Large intestine (tissue), 12 donors: ENCODE results near the gene FGD6. TPM values are rescaled to one million over a fixed set of nuclear protein-coding genes. Genes with fewer than 3 reads are reported as not detected.
A peak's percentile ranks its signal among the peaks of the same experiment; 100 is the strongest.

Experiments
- DNase-seq, 2 donors: peaks; one replicate each; pipeline versions ENCODE4 v3.0.0 to v3.0.0-alpha.2; 2013
- H3K27ac ChIP-seq: one replicate; pipeline ENCODE4 v1.5.1; 2013; ENCODE audit warnings: low read length
- H3K27me3 ChIP-seq: 2 replicates; pipeline ENCODE4 v1.6.1; 2013; ENCODE audit warnings: low read length; ENCODE audit not compliant: control insufficient read depth, insufficient read depth
- H3K36me3 ChIP-seq: 2 replicates; pipeline ENCODE4 v1.6.1; 2013; ENCODE audit warnings: low read length; ENCODE audit not compliant: control insufficient read depth, insufficient read depth
- H3K4me1 ChIP-seq: one replicate; pipeline ENCODE4 v1.6.1; 2013; ENCODE audit warnings: low read length; ENCODE audit not compliant: control insufficient read depth, insufficient read depth
- H3K4me3 ChIP-seq: one replicate; pipeline ENCODE4 v1.5.1; 2013; ENCODE audit warnings: low read length
- H3K9me3 ChIP-seq: one replicate; pipeline ENCODE4 v1.6.1; 2013; ENCODE audit warnings: mild to moderate bottlenecking, low read depth, low read length, moderate library complexity; ENCODE audit not compliant: control insufficient read depth
- WGBS: methylation state at CpG from one replicate; pipeline ENCODE4 v1.1.5; 2013; ENCODE audit warnings: low lambda C conversion rate; ENCODE audit not compliant: insufficient coverage; 5-methylcytosine and 5-hydroxymethylcytosine counted together
- long read RNA-seq, 11 donors: transcript quantifications; one replicate each; lab custom pipeline, GENCODE V29; 2026
- polyA plus RNA-seq: library from polyadenylated mRNA; unstranded; fragments of 120-200 nt; gene quantifications from one replicate; pipeline ENCODE4 v1.2.1, GENCODE V29; 2013

Gene FGD6
- 12.3 TPM for polyA plus RNA-seq
- long read RNA-seq, donor 1, full-length matches to known transcripts, result 1 of 1 reads
- long read RNA-seq, donor 1, partial matches to known transcripts, result 0 of 1 reads
- long read RNA-seq, donor 1, other reads (novel, unspliced or antisense), result 0 of 1 reads
- long read RNA-seq, donor 2, full-length matches to known transcripts, result 1 of 9 reads
- long read RNA-seq, donor 2, partial matches to known transcripts, result 8 of 9 reads
- long read RNA-seq, donor 2, other reads (novel, unspliced or antisense), result 0 of 9 reads
- long read RNA-seq, donor 3, result 0 reads
- long read RNA-seq, donor 4, result 0 reads
- long read RNA-seq, donor 5, full-length matches to known transcripts, result 1 of 1 reads
- long read RNA-seq, donor 5, partial matches to known transcripts, result 0 of 1 reads
- long read RNA-seq, donor 5, other reads (novel, unspliced or antisense), result 0 of 1 reads
- long read RNA-seq, donor 6, full-length matches to known transcripts, result 1 of 1 reads
- long read RNA-seq, donor 6, partial matches to known transcripts, result 0 of 1 reads
- long read RNA-seq, donor 6, other reads (novel, unspliced or antisense), result 0 of 1 reads
- long read RNA-seq, donor 7, result 0 reads
- long read RNA-seq, donor 8, full-length matches to known transcripts, result 1 of 1 reads
- long read RNA-seq, donor 8, partial matches to known transcripts, result 0 of 1 reads
- long read RNA-seq, donor 8, other reads (novel, unspliced or antisense), result 0 of 1 reads
- long read RNA-seq, donor 9, result 0 reads
- long read RNA-seq, donor 10, full-length matches to known transcripts, result 2 of 2 reads
- long read RNA-seq, donor 10, partial matches to known transcripts, result 0 of 2 reads
- long read RNA-seq, donor 10, other reads (novel, unspliced or antisense), result 0 of 2 reads
- long read RNA-seq, donor 11, full-length matches to known transcripts, result 1 of 1 reads
- long read RNA-seq, donor 11, partial matches to known transcripts, result 0 of 1 reads
- long read RNA-seq, donor 11, other reads (novel, unspliced or antisense), result 0 of 1 reads

DNA sequence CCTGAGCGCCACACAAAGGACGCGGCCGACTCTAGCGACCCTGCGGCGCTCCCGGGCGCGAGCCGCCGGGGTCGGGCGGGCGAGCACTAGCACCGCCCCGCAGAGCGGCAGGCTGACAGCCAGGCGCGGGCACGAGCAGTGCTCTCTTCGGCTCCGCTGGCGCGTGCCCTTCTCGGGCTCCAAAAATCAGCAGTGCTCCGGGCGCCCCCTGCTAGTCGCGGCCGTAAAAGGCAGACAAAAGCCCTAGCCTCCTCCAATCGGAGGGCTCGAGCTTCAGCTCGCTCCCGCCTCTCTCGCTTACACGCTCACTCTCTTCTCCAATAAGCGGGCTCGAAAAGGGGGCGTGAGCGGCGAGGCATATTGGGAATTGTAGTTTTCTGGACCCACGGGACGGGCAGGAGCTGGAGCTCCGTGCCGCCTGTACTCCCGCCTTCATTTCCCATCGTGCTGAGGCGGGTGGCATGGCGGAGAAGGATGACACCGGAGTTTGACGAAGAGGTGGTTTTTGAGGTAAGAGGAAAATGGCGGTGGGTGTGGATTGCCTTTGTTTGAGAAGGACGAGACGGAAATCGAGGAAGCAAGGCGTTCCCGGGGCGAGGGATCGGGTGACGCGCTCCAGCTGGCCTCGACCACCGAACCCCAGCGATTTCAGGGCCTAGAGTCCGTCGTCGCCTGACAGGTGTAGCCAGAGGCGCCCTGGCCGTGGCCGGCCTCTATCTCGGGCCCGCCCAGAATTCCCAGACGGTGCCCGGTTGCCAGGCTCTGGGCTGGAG, at the start of gene FGD6, which contains the start of gene VEZT:
Gene FGD6, minus strand, starts transcription at position 91 of the 773 bp plus-strand sequence. CDS start 227 bp downstream, outside the sequence.
Gene VEZT, plus strand, starts transcription at position 431 of the 773 bp plus-strand sequence. Its CDS starts 44 bp downstream, at position 475.
- no peaks in the 10 kb centered on the region for H3K27me3 ChIP-seq
- WGBS, result no CpG with 5 or more reads among the region's 75 CpGs
- DNase-seq, result peak; percentile 99 to 100
- peaks cover 12% of the 10 kb centered on the region for H3K4me1 ChIP-seq
- H3K9me3 ChIP-seq, result no peaks in the 10 kb centered on the region
- H3K27ac ChIP-seq, result peak within 1 kb of the TSS; percentile 96
- no peaks in the 10 kb centered on the region for H3K36me3 ChIP-seq
- peak within 1 kb of the TSS; percentile 90 for H3K4me3 ChIP-seq

DNA sequence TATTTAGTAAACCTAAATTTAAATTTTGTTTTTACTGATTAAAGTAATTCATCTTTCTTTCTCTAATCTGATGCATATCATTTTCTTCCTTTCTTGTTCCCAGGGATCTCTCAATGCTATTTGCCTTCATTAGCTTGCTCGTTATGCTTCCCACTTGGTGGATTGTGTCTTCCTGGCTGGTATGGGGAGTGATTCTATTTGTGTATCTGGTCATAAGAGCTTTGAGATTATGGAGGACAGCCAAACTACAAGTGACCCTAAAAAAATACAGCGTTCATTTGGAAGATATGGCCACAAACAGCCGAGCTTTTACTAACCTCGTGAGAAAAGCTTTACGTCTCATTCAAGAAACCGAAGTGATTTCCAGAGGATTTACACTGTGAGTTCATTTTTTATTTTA, 49.0 kb upstream of the FGD6 start:
- Histone ChIP-seq H3K9me3 (no peaks in the 10 kb centered on the region), H3K27ac (no peak overlapping the region), H3K36me3 (peaks cover 41% of the 10 kb centered on the region), H3K27me3 (no peaks in the 10 kb centered on the region), H3K4me1 (no peaks in the 10 kb centered on the region), H3K4me3 (no peak overlapping the region)
- DNase-seq, result no peak
- 92% methylated on average over 3 of the region's 6 CpGs for WGBS

DNA sequence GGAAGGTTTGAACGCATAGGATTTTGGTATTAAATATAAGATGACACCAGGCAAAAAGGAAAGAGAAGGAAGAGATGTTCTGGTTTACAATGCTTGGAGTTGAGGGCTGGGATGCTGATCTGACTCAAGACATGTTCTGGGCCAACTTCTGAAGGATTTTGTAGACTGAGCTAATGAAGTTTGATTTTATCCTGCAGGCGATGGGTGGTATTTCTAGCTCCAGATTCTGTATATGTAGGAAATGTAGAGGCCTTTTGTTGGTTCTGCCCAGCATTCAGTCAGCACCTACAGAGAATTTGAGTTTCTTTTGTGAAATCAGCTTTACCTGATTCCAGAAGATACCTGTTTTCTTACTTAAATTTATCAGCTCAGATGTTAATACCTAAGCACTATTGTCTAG, 48.5 kb upstream of the FGD6 start:
- peaks cover 40% of the 10 kb centered on the region for H3K36me3 ChIP-seq
- DNase-seq, result no peak
- WGBS, result 90% methylated on average over 2 of the region's 2 CpGs

DNA sequence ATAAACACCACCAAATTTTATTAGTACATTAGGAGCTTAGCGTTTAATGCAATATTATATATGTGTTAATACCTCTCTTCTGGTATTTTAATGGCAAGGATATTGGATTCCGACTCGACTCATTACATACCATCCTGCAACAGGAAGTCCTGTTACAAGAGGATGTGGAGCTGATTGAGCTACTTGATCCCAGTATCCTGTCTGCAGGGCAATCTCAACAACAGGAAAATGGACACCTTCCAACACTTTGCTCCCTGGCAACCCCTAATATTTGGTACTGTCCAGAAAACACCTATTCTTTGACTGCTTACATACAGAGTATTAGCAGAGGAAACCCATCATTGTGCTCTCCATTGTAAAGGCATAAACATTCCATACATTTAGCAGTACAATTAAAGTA, 45.5 kb upstream of the FGD6 start:
- DNase-seq, result peak in 1 of 2 donors; percentile 9
- Histone ChIP-seq H3K27ac (no peak overlapping the region), H3K9me3 (no peaks in the 10 kb centered on the region), H3K4me1 (no peaks in the 10 kb centered on the region), H3K36me3 (peaks cover 37% of the 10 kb centered on the region), H3K27me3 (no peaks in the 10 kb centered on the region), H3K4me3 (no peak overlapping the region)
- 100% methylated on average over 1 of the region's 3 CpGs for WGBS

More for the DNA sequence above, 48.5 kb upstream of the FGD6 start:
- Histone ChIP-seq H3K4me1 (no peaks in the 10 kb centered on the region), H3K27me3 (no peaks in the 10 kb centered on the region), H3K9me3 (no peaks in the 10 kb centered on the region), H3K27ac (no peak overlapping the region), H3K4me3 (no peak overlapping the region)

DNA sequence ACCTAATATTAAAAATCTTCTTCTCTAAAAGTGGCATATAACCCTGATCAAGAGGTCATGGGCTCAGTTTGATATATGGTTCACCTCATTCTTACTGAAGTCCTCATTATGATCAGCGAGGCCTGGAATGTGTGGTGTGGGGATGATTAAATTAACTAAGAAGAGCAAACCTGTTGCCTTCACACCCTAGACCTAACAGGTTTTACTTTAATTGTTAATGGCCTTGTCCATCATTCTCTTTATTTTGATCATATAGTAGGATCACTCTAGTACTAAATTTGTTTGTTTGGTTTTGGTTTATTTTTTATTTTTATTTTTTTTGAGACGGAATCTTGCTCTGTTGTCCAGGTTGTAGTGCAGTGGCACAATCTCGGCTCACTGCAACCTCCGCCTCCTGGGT, 43.8 kb upstream of the FGD6 start:
- Histone ChIP-seq H3K4me1 (no peaks in the 10 kb centered on the region), H3K27me3 (no peaks in the 10 kb centered on the region), H3K4me3 (no peak overlapping the region), H3K36me3 (peaks cover 39% of the 10 kb centered on the region), H3K9me3 (no peaks in the 10 kb centered on the region), H3K27ac (no peak overlapping the region)
- WGBS, result 100% methylated on average over 2 of the region's 4 CpGs
- DNase-seq, result no peak

DNA sequence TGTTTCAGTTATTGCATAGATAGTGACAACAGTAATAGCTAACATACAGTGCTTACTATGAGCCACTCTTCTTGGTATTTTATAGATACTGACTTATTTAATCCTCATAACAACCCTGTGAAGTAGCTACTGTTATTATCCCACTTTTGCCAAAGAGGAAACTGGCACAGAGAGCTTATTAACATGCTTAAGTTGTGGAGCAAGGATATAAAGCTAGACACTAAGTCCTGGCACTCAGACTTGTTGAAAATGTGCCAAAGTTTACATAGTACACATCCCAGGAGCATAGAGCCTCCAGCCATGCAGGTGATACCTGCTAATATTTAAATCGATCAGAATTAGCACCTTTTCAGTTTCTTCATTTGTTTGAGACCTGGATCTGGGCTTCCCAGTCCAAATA, 42.1 kb upstream of the FGD6 start:
- no peak overlapping the region for H3K27ac ChIP-seq
- H3K9me3 ChIP-seq, result no peaks in the 10 kb centered on the region
- no CpG with 5 or more reads among the region's 1 CpG for WGBS
- no peaks in the 10 kb centered on the region for H3K4me1 ChIP-seq
- DNase-seq, result no peak
- H3K36me3 ChIP-seq, result peaks cover 44% of the 10 kb centered on the region
- no peaks in the 10 kb centered on the region for H3K27me3 ChIP-seq
- H3K4me3 ChIP-seq, result no peak overlapping the region

DNA sequence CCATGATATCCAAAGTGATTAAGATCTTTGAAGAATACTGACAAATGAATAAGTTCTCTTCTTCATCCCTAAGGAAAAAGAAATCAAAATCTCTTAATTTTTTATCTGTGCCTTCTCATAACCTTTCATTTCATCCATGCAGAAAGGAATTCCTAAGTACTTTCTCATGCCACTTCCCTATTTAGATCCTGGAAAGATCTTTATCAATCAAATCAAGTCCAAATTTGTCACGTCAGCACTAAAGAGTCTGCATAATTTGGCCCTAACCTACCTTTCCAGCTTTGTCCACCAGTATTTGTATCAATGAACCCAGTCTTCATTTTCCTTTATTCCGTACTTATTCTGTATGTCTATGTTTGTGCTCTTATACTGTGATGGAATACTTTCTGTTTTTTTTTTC, 41.5 kb upstream of the FGD6 start:
- no peak for DNase-seq
- Histone ChIP-seq H3K36me3 (peaks cover 43% of the 10 kb centered on the region), H3K9me3 (no peaks in the 10 kb centered on the region), H3K27ac (no peak overlapping the region), H3K4me1 (no peaks in the 10 kb centered on the region), H3K27me3 (no peaks in the 10 kb centered on the region), H3K4me3 (no peak overlapping the region)
- WGBS, result 100% methylated on average over 2 of the region's 2 CpGs

DNA sequence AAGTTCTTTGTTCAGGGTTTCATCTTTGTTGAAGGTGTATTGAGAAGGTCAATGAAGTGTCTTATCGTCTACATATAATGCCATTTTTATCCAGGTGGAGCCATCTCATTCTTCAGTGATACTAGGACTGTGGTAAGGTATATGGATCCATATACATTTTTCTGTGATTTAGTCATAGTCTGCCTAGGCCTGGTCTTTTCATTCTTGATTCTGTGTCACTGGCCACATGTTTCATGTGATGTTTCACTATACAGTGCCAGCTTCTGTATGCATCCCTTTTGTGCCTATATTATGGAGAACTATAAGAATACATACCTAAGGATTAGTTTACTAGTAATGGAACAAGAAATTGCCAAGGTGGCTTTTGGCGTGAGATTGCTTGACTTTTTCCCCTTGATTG, 40.9 kb upstream of the FGD6 start:
- WGBS, result no CpG with 5 or more reads among the region's 2 CpGs
- H3K36me3 ChIP-seq, result peaks cover 39% of the 10 kb centered on the region
- DNase-seq, result no peak
- H3K9me3 ChIP-seq, result no peaks in the 10 kb centered on the region
- H3K27me3 ChIP-seq, result no peaks in the 10 kb centered on the region
- no peak overlapping the region for H3K4me3 ChIP-seq
- H3K27ac ChIP-seq, result no peak overlapping the region
- no peaks in the 10 kb centered on the region for H3K4me1 ChIP-seq

DNA sequence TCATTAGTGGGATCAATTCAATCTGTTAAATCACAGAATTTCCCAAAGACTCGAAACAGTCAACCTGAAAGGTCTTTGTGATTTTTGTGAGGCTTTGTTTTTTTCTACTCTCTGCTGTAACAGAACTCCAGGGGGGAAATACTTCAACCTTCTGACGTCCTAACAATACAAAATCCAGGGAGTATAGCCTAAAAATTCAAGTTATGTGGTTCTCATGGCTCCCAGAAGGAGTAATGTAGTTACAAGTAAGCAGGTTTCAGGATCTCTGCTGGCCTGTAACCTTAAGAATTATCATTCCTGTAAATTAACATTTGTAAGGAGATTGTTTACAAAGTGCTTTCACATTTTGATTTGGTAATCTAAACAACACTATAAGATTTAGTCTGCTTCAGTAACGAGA, 40.3 kb upstream of the FGD6 start:
- WGBS, result 70% methylated on average over 2 of the region's 3 CpGs
- H3K4me3 ChIP-seq, result no peak overlapping the region
- H3K4me1 ChIP-seq, result no peaks in the 10 kb centered on the region
- no peak overlapping the region for H3K27ac ChIP-seq
- DNase-seq, result no peak
- no peaks in the 10 kb centered on the region for H3K27me3 ChIP-seq
- H3K9me3 ChIP-seq, result no peaks in the 10 kb centered on the region
- H3K36me3 ChIP-seq, result peaks cover 37% of the 10 kb centered on the region

DNA sequence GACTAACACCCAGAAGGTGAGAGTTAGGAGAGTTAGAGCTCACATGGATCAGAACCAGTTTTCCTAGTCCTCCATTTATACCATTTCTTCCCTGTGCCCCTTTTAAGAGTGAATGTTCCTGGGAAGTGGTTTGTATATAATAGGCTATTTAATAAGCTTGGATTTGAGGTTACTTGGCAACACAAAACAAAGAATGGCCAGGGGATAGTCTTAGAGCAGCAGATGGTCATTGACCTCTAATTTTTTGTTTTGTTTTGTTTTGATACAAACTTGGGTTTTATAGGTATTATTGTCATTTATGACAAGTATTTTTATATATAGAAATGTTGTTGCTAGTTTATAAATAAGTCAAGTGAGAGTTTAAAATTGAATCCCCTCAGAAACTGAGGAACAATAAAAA, 36.1 kb upstream of the FGD6 start:
- H3K4me3 ChIP-seq, result no peak overlapping the region
- H3K4me1 ChIP-seq, result no peaks in the 10 kb centered on the region
- H3K9me3 ChIP-seq, result no peaks in the 10 kb centered on the region
- H3K27ac ChIP-seq, result no peak overlapping the region
- no peak for DNase-seq
- H3K36me3 ChIP-seq, result peaks cover 35% of the 10 kb centered on the region
- H3K27me3 ChIP-seq, result no peaks in the 10 kb centered on the region
